Kidney tubule cell (primary cell): Measurements from ENCODE around the gene EREG.

Source experiments
- DNase-seq: peaks from one replicate; pipeline ENCODE4 v3.0.0-alpha.2; 2018; ENCODE audit warnings: low spot score

Gene EREG

DNA sequence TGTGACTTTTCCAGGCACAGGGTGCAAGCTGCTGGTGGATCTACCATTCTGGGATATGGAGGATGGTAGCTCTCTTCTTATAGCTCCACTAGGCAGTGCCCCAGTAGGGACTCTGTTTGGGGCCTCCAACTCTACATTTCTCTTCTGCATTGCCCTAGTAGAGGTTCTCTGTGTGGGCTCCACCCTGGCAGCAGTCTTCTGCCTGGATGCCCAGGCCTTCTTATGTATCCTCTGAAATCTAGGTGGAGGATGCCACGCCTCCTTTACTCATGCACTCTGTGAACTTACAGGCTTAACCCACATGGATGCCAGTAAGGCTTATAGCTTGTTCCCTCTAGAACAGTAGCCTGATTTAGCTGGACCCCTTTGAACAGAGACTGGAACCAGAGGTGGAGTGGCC lies 20.9 kb upstream of the EREG start:
- no peak for DNase-seq

DNA sequence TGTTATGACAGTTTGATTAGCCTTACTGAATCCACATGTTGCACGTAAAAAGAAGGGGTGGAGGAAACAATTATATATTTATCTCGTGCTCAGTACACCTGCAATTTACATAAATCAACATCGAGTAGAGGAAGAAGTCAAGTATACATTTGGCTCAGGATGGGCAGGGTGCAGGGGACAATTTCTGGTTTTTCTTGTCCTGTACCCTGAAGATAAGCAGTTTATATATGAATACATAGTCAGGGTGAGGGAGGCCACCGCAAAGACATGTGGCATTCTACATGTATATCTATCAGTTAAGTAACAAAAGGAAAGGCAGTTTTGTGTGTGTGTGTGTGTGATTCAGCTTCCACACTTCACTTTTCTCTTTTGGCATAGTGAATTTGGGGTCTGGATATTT lies 11.1 kb upstream of the EREG start:
- no peak for DNase-seq

DNA sequence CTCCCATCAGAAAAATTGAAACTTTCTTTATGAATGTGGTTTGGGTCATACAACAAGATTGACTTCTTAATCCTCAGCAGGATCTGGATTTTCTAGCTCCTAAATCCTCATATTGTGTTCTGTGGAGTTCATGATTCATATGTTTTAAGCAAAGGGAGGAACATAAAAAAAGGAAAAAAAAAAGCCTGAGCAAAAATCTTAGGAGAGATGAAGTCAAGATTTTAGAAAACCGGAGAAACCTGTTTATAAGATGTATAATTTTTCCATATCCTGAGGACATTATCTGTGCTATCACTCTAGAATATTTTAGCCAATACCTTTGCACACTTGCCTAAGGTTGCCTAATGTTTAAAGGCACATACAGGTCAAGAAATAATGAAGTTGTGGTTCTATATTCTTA lies 7.0 kb upstream of the EREG start:
- no peak for DNase-seq

DNA sequence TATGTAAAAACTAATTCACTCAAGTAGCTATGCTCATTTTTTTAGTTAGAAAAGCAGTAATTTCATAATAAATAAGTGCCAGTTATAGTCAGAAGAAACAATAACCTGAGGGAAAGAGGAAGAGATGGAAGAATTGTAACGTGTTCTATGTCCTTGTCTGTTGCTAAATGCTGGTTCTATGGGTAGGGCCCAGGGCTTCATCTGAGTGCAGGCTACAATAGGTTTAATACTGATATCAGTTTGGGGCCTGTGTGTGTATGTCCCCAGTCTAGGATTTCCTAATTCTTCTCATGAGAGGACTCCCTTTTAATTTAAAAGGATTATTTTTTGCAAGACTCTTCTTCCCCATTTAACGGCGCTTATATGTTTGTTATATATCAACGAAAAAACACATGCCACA lies 3.3 kb upstream of the EREG start:
- no peak for DNase-seq

DNA sequence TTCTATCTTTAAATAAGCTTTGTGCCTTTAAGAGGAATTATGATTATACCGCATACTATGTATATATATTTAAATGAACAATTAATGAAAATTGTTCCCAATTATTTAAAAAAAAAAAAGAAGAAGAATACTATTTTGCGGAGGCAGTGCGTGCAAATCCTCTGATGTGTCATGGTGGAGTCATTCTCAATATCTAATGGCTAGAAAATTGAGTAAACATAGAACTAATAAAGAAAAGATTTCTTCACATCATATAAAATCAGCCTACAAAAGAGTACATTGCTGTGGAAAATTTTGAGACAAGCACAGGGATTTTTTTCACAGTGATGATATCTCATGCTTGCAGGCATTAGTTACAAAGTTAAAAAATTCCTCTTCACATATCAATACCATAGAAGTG lies 2.6 kb upstream of the EREG start:
- DNase-seq = no peak

DNA sequence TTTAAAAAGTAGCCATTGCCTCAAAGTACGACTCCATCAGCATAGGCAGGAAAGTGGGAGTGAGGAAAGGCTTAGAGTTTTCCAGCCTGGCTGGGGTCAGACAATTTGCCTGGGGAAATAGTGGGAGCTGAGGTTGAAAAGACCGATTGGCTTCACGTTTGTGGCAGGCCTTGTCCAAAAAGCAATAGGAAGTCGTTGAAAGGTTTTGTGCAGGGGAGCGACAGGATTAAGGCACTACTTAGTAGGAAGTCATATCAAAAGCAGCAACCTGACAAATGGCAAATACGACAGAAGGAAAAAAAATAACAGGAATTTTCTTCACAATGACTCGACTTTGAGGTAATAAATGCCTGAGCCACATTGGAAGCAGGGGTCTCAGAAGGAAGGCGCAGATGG lies 691 bp upstream of the EREG start:
- no peak for DNase-seq

DNA sequence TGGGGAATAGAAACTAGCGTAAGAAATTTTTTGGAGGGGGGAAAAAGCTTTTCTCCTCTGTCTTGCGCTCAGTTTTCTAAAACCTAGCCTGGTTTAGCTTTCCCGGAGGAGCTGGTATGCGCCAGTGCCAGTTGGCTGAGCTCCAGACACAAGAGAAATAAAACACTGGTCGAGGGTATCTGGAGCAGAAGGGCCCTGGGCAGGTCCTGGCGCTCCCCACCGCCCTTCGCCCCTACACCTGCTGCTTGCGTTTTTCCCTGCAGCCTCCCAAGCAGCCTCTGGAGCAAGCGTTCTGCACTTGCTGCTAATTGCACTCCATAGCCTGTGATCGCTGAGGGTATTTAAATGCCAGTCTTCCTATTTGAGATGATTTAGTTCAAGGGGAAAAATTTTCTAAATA lies 816 bp downstream of the EREG start:
- peak; percentile 8 for DNase-seq

DNA sequence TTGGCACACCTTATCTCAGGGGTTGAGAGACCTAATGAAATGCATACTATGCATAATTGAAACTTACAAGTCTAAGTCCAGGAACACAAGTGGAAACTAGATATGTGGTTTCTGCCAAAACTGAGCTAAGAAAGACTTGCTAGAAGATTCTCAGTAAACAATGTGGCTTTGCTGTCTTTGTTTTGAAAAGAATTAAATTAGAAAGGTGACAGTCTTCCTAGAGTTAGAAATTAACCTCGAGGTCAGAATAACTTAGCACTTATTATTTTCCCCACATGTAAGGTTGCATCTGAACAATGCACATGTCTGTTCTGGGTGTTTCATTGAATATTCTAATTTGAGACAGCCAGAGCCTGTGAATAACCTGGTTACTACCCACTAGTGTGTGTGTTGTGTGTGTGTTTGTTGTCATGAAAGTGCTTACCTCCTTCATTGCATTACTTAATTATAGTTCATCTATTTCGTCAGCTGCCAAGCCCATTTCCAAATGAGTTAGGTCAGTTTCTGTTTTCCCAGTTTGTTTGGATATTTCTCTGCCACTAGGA lies 1.5 kb downstream of the EREG start:
- DNase-seq = peak; percentile 9

DNA sequence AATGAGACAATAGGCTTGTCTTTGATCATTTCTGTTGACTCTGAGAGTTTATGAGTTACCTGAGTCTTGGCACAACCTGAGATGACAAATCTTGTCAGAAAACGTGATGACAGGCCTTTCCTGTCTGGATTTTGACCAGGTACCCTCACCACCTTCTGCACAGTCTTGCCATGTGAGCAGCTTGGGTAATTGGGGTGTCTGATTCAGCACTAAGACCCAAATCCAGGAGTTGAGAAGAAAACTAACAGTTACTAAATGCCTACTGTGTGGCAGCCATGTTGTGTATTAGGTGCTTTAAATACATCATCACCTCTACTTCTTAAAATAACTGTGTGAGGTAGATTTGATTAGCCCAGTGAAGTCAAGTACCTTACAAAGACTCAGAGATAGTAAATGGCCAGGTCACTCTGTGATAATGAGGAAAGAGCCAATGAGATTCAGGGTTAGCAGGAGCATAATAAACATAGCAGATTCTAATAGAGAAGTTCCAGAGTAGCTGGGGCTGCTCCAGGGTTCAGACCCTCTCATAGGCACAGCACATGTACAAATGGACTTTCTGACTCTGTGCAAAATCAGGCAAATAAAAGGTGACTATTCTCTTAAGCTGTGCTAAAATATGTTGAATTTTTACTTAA lies 2.8 kb downstream of the EREG start:
- peak; percentile 31 for DNase-seq

DNA sequence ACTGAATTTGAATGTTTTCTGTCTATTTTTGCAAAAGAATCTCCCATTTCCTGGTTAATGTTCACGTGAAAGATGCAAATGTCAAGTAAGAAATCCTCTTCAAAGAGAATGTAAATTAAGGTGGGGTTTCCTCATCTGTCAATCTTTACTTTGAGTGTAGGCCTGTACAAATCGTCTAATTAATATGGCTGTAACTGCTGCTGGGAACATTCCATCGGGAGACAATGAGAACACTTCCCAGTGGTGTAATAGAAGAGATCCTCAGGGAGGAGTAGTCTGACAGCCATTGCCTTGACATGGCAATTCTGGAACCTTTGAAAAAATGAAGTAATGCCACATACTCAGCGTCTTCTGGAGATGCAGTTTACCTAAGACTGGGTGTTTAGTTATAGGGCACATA lies 3.7 kb downstream of the EREG start:
- no peak for DNase-seq

DNA sequence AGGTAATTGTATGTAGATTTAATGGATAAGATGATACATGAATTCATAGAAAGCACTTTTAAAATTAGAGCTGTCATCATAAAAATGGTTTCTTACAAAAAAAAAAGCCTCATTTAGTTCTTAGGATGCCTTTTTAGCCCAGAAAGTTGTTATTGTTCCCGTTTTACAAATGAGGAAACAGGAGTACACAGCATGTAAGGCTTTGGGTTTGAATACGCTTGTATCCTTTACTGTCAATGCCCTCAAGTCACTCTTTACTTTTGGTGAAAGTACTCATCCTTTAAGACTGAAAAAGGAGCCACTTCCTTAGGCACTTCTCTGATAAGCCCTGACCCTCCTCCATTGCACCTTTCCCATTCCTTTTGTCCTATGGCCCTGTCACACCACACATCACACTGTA lies 4.9 kb downstream of the EREG start:
- DNase-seq = no peak

DNA sequence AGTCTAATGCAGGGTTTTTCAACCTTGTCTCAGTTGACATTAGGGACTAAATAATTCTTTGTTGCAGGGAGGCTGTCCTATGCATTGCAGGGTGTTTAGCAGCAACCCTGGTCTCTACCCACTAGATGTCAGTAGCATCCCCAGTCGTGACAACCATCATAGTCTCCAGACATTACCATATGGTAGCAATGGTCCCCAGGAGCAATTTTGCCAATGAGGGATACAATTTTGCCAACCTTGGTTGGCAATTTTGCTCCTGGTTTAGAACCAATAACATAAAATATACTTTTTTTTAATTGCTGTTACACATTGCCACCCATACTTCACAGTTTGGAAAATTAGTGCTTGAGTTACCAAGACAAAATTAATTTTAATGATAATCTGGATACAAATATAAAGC lies 6.0 kb downstream of the EREG start:
- DNase-seq = peak; percentile 68

DNA sequence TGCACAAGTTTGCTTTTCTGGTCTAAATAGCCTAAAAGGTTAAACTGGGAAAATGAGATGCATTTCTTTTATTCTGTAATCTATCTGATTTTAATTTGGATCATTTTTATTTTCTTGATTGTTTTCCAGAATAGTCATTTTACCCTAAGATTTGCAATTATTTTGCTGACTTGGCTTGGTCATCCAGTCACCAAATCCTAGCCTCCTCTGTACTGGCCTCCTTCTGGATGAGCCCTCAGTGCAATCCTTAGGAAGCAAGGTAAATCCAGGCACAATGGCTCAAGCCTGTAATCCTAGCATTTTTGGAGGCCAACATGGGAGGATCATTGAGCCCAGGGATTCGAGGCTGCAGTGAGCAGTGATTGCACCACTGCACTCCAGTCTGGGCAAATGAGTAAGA lies 9.2 kb downstream of the EREG start:
- DNase-seq = no peak

DNA sequence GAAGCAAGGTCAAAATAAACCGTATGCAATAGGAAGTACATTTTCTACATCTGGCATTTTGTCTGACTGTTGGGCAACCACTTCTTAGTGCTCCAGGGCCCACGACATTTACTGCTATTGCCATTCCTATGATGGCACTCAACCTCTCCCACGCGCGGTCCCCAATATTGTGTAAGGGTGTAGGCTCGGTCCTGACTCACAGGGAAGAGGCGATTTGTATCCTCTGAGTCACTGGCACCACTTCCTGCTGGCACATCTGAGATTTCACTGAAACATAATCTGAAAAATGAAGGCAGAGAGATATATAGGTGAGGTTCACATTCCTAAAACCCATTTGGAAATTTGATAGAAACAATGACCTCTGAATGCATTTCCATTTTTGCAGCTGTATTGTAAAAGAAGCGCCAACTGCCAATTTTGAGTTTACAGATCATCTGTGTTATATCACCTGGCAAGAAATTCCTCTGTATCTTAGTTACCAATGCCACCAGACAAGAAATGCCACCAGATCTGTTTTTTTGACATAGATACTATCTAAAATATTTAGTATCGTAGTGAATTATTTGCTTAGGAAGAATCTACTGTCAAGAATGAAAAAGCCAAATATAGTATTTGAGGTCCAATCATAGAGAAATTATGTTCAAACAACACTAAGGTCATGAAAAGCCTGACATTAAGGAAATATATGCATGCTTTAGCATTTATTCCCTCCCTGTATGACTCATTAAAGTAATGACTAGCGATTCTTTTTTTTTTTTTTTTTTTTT lies 9.8 kb downstream of the EREG start:
- DNase-seq = peak; percentile 90

DNA sequence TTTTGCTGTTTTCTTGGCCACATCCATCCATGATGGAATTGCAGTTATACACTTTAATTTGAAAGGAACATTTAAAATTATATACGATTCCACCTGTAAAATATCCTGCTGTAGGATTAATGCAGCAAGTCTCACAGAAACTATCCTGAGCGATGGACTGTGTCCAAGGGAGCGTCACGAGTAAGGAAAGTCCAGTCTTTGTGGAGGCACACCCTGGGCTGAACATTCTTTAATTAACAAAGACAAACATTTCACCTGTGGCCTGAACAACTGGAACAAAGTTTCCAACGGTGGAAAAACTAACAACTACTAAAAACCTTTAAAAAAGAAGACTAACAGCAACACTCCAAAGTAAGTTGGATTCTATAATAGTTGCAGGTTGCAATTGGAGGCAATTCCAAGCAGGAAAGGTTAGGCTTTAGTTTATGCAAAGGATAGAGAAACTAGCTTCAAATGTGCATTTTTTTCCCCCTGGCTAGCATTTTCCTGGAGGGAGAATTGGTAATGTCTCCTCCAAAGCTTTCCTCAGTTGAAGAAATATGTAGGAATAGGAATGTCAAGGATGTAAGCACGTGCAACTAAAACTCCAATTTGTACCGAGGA lies 11.0 kb downstream of the EREG start:
- peak; percentile 59 for DNase-seq

DNA sequence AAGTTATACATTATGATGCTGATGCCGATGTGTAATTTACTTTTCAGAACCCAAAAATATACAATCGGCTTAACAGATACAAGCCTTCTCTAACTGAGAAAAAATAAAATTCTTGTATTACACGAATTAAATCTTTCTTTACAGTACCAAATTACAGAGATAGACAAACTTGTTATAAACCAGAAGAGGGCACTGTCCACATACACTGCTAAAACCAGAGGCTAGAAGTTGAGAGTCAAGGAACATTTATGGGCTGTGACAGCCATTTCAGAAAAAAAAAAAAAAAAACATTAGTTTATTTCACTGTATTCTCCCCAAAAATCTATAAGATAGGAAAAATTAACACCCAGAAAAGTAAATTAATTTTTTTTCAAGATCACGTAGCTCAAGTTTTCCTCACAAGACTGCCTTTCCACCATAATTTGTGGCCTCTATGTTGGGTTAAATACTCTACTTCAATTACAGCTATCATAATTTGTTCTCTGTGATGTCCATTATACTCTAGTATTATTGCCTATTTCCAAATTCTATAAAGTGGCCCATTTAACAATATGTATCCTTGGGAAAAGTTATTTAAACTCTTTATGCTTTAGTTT lies 12.0 kb downstream of the EREG start:
- peak; percentile 71 for DNase-seq

DNA sequence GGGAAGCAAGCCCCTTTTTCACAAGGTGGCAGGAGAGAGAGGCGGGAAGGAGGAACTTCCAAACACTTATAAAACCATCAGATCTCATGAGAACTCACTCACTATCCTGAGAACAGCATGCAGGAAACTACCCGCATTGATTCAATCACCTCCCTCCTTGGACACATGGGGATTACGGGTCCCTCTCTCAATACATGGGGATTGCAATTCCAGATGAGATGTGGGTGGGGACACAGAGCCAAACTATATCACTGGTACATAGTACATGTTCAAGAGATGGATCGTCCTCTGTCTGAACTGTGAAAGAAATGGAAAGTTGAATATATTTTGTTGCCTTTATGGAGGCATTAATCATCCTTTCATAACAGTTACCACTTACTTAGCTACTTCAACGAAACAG lies 12.8 kb downstream of the EREG start:
- DNase-seq = no peak

DNA sequence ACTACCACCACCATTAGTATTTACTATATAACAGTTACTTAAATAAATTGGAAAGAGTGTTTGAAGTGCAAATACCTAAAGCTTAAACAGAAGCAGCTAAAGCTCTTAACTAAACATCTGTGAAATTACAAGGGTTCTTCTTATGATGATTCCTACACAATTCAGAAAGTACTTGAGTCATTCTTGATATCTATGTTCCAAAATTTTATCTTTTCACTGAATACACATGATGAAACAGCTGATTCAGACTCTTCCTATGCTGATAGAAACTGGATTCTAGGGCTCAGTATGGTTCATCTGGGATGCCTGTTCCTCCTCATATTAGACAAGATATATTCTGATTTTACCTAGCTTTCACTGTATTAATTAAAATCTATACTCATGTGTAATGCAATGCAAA lies 13.6 kb downstream of the EREG start:
- no peak for DNase-seq

DNA sequence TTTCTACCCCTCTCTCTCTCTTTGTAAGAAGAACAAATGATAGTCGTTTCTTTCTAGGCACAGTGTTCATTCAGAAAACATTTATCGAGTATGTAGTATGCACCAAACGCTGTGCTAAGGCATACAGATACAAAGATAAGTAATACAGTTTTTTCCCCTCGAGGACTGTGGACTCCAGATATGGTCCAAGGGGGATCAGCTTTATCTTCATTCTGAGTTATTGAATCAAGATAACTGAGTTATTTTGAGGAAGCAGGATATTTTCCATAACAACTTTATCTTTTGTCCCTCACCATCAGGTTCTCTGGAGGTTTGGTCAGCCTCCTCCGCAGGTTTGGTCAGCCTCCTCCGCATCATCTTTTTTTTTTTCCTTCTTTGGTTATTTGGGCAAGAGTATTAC lies 15.0 kb downstream of the EREG start:
- no peak for DNase-seq

DNA sequence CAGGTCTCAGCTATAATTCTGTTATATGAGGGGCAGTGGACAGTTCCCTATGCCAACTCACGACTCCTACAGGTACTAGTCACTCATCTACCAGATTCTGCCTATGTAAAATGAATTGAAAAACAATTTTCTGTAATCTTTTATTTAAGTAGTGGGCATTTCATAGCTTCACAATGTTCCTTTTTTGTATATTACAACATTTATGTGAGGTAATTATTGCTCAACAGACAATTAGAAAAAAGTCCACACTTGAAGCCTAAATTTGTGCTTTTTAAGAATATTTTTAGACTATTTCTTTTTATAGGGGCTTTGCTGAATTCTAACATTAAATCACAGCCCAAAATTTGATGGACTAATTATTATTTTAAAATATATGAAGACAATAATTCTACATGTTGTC lies 20.4 kb downstream of the EREG start:
- no peak for DNase-seq

DNA sequence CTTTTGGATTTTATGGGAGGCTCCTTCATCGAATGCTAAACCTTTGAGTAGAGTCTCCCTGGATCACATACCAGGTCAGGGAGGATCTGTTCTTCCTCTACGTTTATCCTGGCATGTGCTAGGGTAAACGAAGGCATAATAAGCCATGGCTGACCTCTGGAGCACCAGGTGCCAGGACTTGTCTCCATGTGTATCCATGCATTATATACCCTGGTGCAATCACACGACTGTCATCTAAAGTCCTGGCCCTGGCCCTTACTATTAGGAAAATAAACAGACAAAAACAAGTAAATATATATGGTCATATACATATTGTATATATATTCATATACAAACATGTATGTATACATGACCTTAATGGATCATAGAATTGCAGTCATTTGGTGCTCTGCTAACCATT lies 21.2 kb downstream of the EREG start:
- DNase-seq = no peak

DNA sequence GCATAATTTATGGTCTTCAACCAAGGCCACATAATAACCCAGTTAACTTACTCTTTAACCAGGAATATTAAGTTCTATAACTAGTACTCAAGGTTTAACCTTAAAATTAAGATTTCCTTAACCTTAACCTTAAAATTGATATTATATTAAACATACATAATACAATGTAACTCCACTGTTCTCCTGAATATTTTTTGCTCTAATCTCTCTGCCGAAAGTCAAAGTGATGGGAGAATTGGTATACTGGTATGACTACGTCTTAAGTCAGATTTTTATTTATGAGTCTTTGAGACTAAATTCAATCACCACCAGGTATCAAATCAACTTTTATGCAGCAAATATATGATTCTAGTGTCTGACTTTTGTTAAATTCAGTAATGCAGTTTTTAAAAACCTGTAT lies 22.8 kb downstream of the EREG start:
- DNase-seq = no peak

DNA sequence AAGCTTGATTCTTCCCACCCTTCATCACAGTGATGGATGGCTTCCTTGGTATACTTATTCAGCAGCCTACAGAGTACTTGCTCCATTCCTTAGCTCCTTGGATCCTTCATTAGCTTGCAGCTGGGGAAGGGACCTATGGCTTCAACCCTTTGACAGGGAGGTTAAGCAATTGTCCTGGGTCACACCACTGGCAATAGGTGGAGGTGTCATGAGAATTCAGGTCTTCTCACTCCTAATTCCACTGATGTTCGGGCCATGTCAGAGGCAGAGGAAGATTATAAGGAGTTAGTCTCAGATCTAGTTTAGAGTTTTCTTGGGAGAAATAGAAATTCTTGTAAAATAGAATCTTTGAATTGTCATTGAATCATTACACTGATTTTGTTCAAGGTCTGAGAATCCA lies 24.5 kb downstream of the EREG start:
- no peak for DNase-seq
